ENCODE results near the gene PRUNE2. TPM values are rescaled to one million over a fixed set of nuclear protein-coding genes. Genes with fewer than 3 reads are reported as not detected.

The PRUNE2 gene
- total and polyA plus RNA-seq, 2 of the 8 experiments (the other 6 are each of a cell fraction or from before 2014, with no cell fraction given), result 5.5 to 13.3 TPM

- Histone ChIP-seq H3K4ac (replicated peaks; ENCODE audit: insufficient read length, low read depth, low read length) (no peak overlapping the region), H2AFZ (ENCODE audit: low read length) (no peak overlapping the region), H2AK5ac (ENCODE audit: low read depth, low read length) (no peak overlapping the region), H4K91ac (replicated peaks; ENCODE audit: insufficient read length, low read length) (no peak overlapping the region), H2BK20ac (ENCODE audit: low read length) (no peak overlapping the region), H2BK12ac (ENCODE audit: low read depth, low read length) (no peak overlapping the region), H3K4me3 (ENCODE audit: extremely low read depth in 1 of 4, insufficient read depth in 2 of 4, low read depth in 3 of 4, low read length in 4 of 4) (no peak overlapping the region), H3K23ac (ENCODE audit: insufficient read length) (no peak overlapping the region), H3K56ac (replicated peaks; ENCODE audit: insufficient read length, low read depth, low read length) (no peak overlapping the region), H4K8ac (ENCODE audit: extremely low read depth, insufficient read depth, low read length) (no peak overlapping the region), H3K9ac (replicated peaks in 1 of 4; ENCODE audit: extremely low read depth in 1 of 4, low read depth in 3 of 4, low read length in 3 of 4) (no peak overlapping the region), H3K4me2 (ENCODE audit: insufficient read depth in 1 of 2, low read depth in 2 of 2, low read length in 2 of 2) (no peak overlapping the region), H3K36me3 (ENCODE audit: control insufficient read depth in 2 of 4, insufficient read depth in 4 of 4, low read length in 3 of 4) (no peaks in the 10 kb centered on the region), H4K5ac (ENCODE audit: insufficient read length, low read depth, low read length) (no peak overlapping the region), H3K18ac (ENCODE audit: extremely low read depth, low read length) (no peak overlapping the region), H2BK120ac (replicated peaks; ENCODE audit: low read depth, low read length) (no peak overlapping the region), H3K4me1 (replicated peaks in 1 of 4; ENCODE audit: control insufficient read depth in 3 of 4, insufficient read depth in 4 of 4, low read length in 3 of 4) (peaks cover 0 to 5% (median 0%) of the 10 kb centered on the region in 4 experiments; a peak in 1 of 7 replicates), H2BK15ac (ENCODE audit: low read length) (no peak overlapping the region), H3K27ac (ENCODE audit: low read depth, low read length) (no peak overlapping the region), H3K9me3 (ENCODE audit: insufficient read depth in 2 of 2, low read depth in 1 of 2, low read length in 1 of 2) (no peaks in the 10 kb centered on the region), H3K79me1 (ENCODE audit: low read depth, low read length) (no peaks in the 10 kb centered on the region), H3K23me2 (ENCODE audit: low read depth, low read length) (no peaks in the 10 kb centered on the region), H2BK5ac (ENCODE audit: low read depth, low read length) (no peak overlapping the region), H4K20me1 (replicated peaks in 1 of 2; ENCODE audit: control insufficient read depth in 1 of 2, insufficient read depth in 2 of 2, low read length in 2 of 2) (no peaks in the 10 kb centered on the region), H3K79me2 (ENCODE audit: control insufficient read depth in 1 of 2, insufficient read depth in 2 of 2, low read length in 2 of 2) (no peaks in the 10 kb centered on the region), H3K27me3 (replicated peaks in 1 of 4; ENCODE audit: control insufficient read depth in 3 of 4, extremely low read depth in 1 of 4, insufficient read depth in 3 of 4, low read length in 3 of 4) (no peaks in the 10 kb centered on the region), H3K14ac (ENCODE audit: insufficient read length) (no peak overlapping the region)
- ChIA-PET CTCF (ENCODE audit: partially characterized antibody) (no interaction called here), POLR2A (ENCODE audit: partially characterized antibody) (no interaction called here)
- WGBS, 2 experiments (ENCODE audit: extremely low coverage in 1 of 2, insufficient coverage in 1 of 2, insufficient read length in 1 of 2, insufficient replicate concordance in 2 of 2, low coverage in 1 of 2, low lambda C conversion rate in 2 of 2, missing lambda C conversion rate in 1 of 2), result 89% methylated on average over 3 of the region's 3 CpGs; no CpG with 5 or more reads in 1 of the 2 experiments
- no peak for FAIRE-seq
- TF ChIP-seq GABPA (IDR thresholded peaks at IDR 0.05; ENCODE audit: borderline replicate concordance, insufficient read depth, low read length) (no peak), EZH2 (IDR thresholded peaks at IDR 0.05; ENCODE audit: low read depth, low read length, severe bottlenecking) (no peak), SP4 (IDR thresholded peaks at IDR 0.05; ENCODE audit: low read length) (no peak), ATF3 (IDR thresholded peaks at IDR 0.05; ENCODE audit: insufficient read depth, low read depth, low read length) (no peak), BACH1 (IDR thresholded peaks at IDR 0.05; ENCODE audit: low read length) (no peak), KDM4A (IDR thresholded peaks at IDR 0.05; ENCODE audit: low read depth, low read length, severe bottlenecking) (no peak), SIRT6 (IDR thresholded peaks at IDR 0.05; ENCODE audit: low read length) (no peak), SIX5 (IDR thresholded peaks at IDR 0.05; ENCODE audit: low read depth, low read length) (no peak), CEBPB (IDR thresholded peaks at IDR 0.05; ENCODE audit: low read depth, low read length) (no peak)
- no peak for DNase-seq (ENCODE audit: low read depth in 1 of 2, low spot score in 2 of 2)
These were observed 161.6 kb downstream of the PRUNE2 start for GRCh38 chr9:76744336-76744735.

All from H1 (cell line).